ENCODE results near the gene BMPR1A.
"Not testable (repeated sequence)": the region's sequence is repeated elsewhere in the genome, so short reads cannot be mapped to it uniquely, and the experiment has no call there.

The BMPR1A gene

GRCh38 chr10:86972613-86973380, 216.4 kb downstream of the BMPR1A start:
- peak in 2 of 10 donors; percentile 42 to 68 for DNase-seq
- intact Hi-C loops (cut with DNase I), result no loop called here

- intact Hi-C loops (cut with DNase I), result no loop called here
- no peak for DNase-seq
Observed at GRCh38 chr10:86974484-86974883, 218.1 kb downstream of the BMPR1A start.

- intact Hi-C loops (cut with DNase I), result no loop called here
- DNase-seq, result peak in 2 of 10 donors; percentile 40 to 48
Observed at GRCh38 chr10:86976362-86977056, 220.1 kb downstream of the BMPR1A start.

- peak in 1 of 10 donors; percentile 19 for DNase-seq
Observed at GRCh38 chr10:86978457-86978856, 222.0 kb downstream of the BMPR1A start.

GRCh38 chr10:86979296-86979818, 222.9 kb downstream of the BMPR1A start:
- intact Hi-C loops (cut with DNase I), result no loop called here

More at GRCh38 chr10:86978457-86978856, 222.0 kb downstream of the BMPR1A start:
- intact Hi-C loops (cut with DNase I), result not testable (repeated sequence)

GRCh38 chr10:86979977-86980448, 223.6 kb downstream of the BMPR1A start:
- DNase-seq, result peak in 1 of 10 donors; percentile 43

More at GRCh38 chr10:86979296-86979818, 222.9 kb downstream of the BMPR1A start:
- DNase-seq, result peak in 1 of 10 donors; percentile 43

GRCh38 chr10:86981020-86981419, 224.6 kb downstream of the BMPR1A start:
- intact Hi-C loops (cut with DNase I); DNase-seq: not testable (repeated sequence)

More at GRCh38 chr10:86979977-86980448, 223.6 kb downstream of the BMPR1A start:
- intact Hi-C loops (cut with DNase I), result no loop called here

- DNase-seq, result peak in 1 of 10 donors; percentile 30
- intact Hi-C loops (cut with DNase I), result no loop called here
Observed at GRCh38 chr10:86981716-86982115, 225.3 kb downstream of the BMPR1A start.
